GM18498 (cell line): ENCODE data around the gene CCL26.
A peak's percentile ranks its signal among the peaks of the same experiment; 100 is the strongest.
"Not testable (repeated sequence)": the region's sequence is repeated elsewhere in the genome, so short reads cannot be mapped to it uniquely, and the experiment has no call there.

Experiments used
- ATAC-seq: cut with Tn5 transposase; IDR thresholded peaks from one replicate; pipeline ENCODE4 v1.9.1; 2021; ENCODE audit warnings: mild to moderate bottlenecking, moderate library complexity; ENCODE audit not compliant: unreplicated experiment

Gene CCL26

DNA sequence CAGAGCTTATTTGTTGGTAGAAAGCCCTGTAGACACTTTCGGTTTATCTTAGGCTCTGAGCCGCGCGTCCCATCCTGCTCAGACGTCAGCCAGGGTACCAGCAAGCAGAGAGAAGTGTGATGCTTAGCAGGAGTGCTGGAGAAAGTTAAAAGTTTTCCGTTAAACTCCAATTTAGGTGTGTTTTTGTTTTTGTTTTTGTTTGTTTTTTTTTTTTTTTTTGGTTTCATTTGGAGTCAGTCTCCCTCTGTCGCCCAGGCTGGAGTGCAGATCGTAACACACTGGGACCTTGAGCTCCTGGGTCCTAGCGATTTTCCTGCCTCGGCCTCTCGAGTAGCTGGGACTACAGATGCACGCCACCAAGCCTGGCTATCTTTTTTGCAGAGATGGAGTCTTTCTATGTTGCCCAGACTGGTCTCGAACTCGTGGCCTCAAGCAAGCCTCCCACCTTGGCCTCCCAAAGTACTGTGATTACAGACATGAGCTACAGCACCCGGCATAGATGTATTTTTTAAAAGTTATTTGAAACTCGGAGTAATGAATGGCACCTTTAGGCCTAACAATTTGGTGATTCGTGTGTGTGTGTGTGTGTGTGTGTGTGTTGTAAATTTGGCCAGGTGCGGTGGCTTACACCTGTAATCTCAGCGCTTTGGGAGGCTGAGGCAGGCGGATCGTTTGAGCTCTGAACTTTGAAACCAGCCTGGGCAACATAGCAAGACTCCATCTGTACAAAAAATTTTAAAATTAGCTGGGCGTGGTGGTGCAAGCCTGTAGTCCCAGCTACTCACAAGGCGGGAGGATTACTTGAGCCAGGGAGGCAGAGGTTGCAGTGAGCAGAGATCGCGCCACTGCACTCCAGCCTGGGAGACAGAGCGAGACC, 32.0 kb downstream of the CCL26 start:
- peak; percentile 22 for ATAC-seq

DNA sequence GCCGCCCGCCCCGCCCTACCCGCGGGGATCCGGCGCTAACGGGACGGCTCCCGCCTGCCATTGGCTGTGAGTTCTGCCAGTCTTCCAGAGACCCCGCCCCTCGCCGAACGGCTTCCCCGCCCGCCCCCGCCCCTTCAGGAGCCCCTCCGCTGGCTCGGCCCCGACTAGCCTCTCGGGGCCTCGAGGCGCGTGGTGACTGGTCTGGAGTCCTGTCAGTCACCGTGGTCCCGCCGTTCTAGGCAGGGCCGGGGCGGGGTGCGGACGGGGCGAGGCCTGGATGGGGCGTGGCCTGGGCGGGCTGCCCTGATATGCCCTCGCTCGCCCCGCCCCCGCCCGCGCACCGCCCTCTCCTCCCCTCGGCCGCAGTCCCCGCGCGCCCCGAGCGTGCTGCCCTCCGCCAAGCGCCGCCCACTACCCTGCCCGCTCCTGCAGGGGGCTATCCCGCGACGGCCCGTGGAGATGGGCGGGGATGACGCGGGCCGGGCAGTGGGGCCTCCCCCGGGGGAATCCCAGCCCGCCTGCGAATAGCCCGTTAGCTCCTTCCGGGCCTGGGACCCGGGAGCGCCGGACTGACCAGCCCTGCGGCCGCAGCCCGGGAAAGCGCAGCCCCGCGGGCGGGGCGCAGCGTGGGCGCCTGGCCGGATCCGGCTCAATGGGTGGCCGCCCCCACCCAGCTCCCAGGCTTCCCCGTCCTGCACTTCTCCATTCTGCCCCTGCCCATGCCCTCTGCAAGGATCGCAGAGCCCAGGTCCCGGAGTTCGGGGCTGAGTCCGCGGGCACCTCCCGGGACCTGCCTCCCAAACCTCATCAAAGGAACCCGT, 32.8 kb downstream of the CCL26 start:
- peak; percentile 93 for ATAC-seq

DNA sequence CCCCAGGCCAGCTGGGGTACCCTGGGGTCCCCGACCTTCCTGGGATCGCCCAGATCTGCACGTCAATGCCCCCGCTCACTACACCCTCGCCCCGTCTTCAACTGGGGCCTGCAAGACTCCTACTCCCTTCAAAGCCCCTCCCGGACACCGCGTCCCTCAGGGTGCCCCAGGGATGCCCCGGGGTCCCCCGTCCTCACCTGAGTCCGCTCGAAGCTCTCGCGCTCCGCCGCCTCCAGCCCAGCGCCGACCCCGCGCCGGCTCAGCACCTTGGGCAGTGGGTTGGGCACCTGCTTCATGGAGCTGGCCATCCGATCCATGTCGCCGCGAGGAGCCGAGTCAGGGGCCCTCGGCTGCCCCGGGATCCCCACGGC, 33.4 kb downstream of the CCL26 start, which contains the start of gene HIP1:
HIP1 (minus strand) TSS at position 338 of the 371 bp plus-strand sequence; CDS start at position 317, 21 bp downstream.
- ATAC-seq: peak; percentile 0

DNA sequence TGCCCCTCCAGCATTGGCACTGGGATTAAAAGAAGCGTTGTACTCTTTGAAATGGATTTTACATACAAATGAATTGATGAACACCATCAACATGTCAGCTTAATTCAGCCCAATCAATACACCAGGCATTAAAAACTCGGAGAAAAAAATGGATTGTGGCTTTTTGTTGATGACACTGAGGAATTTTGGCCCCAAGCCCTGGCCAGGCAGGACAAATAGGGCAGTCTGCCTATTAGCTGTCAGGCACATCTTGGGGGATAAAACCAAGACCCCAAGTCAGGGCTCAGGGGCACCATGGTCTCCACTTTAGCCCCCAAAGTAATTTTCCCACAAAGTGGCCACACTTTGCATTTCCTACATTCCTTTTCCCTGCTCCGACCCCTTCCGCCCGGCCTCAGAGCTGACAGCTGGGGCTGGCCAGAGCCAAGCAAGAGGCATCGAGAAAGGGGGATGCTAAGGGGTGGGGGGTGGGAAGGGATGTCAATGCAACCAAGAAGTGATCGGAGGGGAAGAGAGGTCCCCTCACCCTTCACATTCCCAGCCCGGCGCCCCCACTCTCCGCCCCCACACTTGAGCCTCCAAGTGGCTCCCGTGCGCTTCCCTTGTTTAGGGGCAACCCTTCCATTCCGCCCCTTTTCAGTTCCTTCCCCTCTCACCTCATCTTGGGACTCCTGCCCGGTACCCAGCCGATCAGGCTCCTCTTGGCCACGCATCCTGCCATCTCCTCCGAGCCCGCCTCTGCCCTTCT, 34.0 kb downstream of the CCL26 start:
- ATAC-seq: no peak

DNA sequence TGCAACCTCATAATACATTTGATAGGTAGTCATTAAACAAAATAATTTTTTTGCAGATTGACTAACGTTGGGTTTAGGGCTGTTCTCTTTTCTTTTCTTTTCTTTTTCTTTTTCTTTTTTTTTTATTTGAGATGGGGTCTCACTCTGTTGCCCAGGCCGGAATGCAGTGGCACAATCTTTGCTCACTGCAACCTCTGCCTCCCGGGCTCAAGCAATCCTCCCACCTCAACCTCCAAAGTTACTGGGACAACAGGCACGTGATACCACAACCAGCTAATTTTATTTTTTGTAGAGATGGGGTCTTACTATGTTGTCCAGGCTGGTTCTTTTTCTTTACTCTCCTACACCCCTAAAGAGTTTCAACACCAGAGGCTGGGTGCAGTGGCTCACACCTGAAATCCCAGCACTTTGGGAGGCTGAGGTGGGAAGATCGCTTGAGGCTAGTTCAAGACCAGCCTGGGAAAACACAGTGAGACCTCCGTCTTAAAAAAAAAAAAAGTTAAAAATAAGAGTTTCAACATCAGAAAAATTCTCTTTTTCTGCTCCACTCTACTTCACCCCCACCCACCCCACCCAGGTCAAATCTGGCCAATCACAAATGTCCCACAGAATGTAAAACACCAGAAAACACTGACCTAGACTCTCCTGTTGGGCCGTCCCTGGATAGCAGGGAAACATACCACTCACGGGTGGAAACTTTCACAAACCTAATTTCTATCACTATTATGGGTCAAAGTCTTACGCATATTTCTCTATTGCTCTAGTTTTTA, 36.2 kb downstream of the CCL26 start:
- no peak for ATAC-seq

DNA sequence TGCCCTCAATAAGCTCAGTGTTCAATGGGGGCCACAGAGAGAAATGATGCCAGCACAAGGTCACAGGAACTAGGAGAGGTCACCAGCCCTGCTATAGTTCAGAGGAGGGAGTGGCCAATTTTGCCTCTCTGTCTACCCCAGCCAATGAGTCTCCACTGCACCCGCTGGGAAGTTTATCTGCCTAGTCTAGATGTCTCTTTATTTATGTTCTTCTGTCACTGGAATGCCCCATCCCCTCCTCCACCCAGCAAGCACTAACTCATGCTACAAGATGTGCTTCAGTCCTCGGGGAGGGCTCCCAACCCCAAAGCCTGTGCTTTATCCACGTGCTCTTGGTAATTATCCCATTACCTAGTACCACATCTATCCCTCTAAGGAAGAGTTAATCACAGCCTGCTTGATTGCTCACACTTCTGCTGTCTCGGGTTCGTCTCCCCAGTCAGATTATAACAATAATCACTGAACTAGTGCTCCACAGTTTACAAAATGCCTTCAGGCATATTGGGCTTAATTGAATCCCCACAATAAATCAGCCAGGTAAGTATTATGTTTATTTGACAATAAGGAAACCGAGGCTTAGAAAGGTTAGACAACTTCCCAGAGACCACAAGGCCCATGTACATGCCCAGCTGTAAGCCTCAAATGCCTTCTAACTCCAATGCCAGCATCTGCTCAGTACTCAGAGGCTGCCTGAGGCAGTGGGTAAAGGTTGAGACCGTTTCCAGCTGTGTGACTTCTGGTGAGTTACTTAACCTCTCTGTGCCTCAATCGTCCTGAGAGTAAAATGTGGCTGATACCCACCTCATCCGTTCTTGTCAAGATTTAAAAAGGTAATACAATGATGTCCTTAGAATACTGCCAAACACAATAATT, 37.2 kb downstream of the CCL26 start:
- no peak for ATAC-seq

DNA sequence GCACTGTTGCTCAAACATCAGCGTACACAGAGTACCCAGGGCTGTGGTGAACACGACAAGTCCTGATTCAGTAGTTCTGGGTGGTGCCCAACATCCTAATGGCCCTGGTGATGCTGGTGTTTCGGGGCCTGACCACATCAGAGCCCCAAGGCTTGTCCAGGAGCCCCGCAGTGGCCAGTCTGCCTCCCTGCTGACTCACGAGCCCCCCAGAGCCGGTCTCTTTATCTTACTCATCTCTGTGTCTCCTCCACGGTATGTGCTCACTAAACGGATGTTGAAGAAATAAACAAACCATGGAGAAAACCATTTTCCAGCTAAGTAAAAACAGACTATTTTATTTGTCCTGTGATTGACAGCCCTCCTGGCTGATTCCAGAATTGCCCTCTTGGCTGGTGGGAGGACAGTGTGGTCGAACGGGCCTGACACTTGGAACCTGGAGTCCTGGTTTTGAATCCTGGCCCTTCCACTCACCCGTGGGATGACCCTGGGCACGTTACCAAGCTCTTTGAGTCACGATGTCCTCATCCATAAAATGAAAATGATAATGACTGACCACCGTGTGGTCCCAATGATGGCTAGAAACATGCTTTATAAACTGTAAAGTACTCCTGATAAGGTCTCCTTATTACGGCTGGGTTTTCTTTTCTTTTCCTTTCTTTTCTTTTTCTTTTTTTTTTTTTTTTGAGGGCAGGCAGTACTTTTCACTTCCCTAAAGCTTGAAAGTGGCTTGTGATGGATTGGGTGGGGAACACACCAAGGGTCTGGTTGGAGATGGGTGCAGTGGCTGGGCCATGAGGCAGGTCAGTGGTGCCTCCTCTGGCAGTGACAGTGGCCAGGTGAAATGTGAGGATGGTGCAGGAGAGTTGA, 39.0 kb downstream of the CCL26 start:
- ATAC-seq: no peak

DNA sequence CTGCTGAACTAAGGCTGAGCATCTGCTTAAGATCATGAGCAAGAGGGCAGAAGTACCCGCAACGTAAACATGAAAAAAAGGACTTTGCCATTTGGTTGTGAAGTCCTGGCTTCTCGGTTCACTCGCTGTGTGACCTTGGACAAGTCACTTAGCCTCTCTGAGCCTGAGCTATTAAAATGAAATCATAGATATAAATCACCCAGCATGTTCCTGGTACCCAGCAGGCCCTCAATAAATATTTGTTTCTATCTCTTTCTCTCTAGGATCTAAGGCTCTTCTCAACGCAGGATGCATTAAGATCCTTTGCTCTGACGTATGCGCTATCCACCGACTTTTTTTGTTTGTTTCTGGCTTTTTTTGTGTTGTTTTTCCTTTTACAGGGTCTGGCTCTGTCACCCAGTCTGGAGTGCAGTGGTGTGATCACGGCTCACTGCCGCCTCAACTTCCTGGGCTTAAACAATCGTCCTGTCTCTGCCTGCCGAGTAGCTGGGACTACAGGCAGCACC, 39.9 kb downstream of the CCL26 start:
- no peak for ATAC-seq

DNA sequence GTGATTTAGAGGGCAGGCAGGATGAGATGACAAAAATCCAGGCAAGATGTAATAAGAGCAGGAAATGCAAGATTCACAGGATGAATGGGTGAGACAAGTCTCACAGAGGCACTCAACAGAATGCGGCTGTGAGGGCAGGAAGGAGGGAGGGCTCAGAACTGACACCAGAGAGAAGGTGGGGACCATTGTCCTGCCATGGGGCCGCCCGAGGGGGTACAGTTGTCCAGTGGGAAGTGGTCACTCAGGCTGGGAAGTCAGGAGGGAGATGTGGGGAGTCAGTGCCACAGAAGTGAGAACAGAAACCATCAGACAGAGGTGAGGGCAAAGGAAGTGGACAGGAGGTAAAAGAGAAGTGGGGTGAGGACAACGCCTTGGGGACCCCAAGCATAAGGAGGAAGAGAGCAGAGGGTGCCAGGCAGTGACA, 42.1 kb downstream of the CCL26 start:
- ATAC-seq: no peak

DNA sequence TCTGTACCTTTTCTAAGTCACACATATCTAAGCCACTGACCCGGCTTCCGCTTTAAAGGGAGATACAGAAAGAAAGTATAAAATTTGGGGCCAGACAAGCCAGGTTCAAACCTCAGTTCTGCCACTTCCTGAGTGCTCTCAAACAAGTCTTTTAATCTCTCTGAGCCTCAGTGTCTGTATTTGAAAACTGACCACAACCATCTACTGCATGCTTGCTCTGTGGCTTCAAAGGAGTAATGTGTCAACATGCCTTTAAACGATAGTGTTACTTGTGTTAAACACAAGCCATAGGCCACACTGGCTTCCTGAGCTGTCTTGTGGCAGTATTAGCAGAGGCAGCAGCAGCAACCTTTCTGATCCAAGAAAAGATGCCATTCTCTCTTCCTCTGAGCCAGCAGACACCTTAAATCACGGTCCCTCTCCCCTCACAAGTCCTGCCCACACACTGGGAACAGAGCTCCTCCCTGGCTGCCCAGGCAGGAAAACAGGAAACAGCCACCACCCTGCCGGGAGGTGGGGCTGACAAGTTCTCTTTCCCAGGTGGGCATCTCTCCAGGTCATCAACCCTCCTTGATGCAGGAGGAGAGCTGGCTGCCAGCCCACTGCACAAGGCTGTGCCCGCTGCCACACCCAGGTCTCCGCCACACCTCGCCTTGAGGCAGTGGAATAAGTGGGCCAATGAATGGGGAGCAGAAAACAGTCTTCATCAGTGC, 44.0 kb downstream of the CCL26 start:
- peak; percentile 43 for ATAC-seq

DNA sequence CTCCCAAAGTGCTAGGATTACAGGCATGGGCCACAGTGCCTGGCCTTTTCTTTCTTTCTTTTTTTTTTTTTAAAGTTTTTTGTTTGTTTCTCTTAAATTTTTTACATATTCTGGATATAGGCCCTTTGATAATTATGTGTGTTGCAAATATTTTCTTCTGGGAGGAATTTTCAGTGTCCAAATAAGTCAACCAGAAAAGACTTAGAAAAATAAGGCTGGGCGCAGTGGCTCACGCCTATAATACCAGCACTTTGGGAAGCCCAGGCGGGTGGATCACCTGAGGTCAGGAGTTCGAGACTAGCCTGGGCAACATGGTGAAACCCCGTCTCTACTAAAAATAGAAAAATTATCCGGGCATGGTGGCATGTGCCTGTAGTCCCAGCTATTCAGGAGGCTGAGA, 44.7 kb downstream of the CCL26 start:
- ATAC-seq: not testable (repeated sequence)

DNA sequence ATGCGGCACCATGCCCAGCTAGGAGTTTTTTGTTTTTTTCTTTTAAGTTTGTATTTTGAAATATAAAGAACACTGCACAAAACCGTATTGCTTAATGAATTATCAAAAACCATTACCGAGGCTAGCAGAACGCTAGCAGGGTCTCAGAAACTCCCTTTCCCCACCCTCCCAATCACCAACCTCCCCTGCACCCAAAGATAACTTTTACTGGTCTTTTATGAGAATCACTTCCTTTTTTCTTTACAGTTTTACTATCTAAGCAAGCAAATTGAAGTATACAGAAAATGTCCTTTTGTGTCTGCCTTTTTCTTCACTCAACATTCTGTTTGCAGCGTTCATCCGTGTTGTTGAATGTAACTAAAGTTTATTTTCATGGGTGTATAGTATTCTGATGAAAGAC, 46.7 kb downstream of the CCL26 start:
- ATAC-seq: no peak

DNA sequence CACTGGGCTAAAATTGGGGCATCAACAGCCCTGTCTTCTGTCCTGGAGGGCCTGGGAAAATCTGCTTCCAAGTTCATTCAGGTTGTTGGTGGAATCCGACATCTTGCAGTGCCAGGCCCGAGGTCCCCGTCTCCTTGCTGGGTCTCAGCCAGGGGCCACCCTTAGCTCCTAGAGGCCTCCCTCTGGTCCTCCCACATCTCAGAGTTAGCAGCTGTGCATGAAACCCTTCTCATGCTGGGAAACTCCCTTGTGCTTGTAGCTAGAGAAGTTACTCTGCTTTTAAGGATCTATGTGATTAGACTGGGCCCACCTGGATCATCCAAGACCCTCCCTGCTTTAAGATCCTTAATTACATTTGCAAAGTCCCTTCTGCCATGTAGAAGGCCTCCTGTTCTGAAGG, 48.6 kb downstream of the CCL26 start:
- no peak for ATAC-seq

DNA sequence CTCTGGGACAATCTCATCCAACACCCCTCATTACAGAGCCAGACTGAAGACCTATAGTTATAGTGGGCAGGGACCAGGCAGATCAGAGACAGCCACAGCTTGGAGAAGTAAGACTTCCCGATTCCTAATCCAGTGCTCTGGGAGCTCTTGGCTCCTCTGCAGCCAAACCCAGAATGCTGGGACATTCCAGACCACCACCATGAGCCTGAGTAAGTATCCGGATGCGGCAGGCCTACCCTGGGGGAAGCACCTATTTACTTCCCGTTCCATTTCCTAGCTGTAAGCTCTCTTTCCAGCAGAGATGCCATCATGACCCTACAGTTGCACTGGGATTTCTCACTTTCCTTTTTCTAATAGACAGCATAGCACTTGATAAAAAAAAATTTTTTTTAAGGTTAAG, 49.6 kb downstream of the CCL26 start:
- ATAC-seq: no peak

DNA sequence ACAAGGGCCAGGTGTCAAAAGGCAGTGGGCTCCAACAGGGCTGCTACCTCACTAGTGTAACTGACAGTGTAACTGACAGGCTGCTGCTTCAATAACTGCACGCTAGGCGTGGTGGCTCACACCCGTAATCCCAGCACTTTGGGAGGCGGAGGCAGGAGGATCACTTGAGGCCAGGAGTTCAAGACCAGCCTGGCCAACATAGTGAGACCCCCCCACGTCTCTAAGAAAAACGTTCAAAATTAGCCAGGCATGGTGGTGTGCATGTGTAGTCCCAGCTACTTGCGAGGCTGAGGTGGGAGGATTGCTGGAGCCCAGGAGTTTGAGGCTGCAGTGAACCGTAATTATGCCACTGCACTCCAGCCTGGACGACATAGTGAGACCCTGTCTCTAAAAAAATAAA, 50.1 kb downstream of the CCL26 start:
- not testable (repeated sequence) for ATAC-seq

DNA sequence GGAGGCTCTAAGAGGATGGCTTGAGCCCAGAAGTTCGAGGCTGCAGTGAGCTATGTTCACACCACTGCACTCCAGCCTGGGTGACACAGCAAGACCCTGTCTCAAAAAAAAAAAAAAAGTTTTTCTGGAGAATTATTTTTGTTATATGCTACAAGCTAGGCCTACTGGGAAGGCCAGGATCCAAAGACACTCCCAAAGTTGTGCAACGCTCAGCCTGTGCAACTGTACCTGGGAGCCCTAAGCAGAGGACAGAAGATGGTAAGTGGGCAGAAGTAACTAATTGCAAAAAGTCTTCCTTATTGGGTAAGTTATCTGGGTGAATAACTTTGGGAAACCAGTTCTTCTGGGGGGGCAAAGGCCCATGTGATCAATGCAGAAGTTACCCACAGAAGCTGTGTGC, 50.6 kb downstream of the CCL26 start:
- no peak for ATAC-seq

DNA sequence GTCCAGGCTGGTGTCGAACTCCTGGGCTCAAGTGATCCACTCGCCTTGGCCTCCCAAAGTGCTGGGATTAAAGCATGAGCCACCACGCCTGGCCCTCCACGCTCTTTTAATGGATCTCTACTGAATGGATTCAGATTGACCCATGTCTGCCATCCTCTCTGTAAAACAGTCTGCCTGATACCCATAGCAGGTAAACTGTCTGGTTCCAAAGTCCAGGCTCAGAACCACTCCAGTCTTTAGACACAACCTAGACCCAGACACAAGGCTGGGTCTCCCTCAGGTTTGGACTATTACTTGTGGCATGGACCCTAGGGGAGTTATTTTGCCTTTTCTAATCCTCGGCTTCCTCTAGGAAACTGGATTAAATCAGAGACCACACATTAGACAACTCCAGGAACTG, 52.4 kb downstream of the CCL26 start:
- ATAC-seq: no peak
